Measurements from ENCODE around the gene MUC22. TPM values are rescaled to one million over a fixed set of nuclear protein-coding genes. Genes with fewer than 3 reads are reported as not detected.

The MUC22 gene
- total and polyA plus RNA-seq, 10 of the 15 experiments (the other 5 are each of a cell fraction or from before 2014, with no cell fraction given) = under 0.01 to 0.09 (median 0.04) TPM; not detected in 4

- Histone ChIP-seq H3K36me3 (ENCODE audit: control insufficient read depth in 2 of 2, insufficient read depth in 2 of 2, low read length in 1 of 2) (no peaks in the 10 kb centered on the region), H3K27ac (ENCODE audit: control insufficient read depth, insufficient read depth) (no peak overlapping the region), H3K9me3 (replicated peaks; ENCODE audit: control insufficient read depth, insufficient read depth, low read length) (no peaks in the 10 kb centered on the region), H3K9ac (ENCODE audit: control insufficient read depth, insufficient read depth, low read length) (no peak overlapping the region), H3K79me2 (ENCODE audit: control insufficient read depth, insufficient read depth, low read length) (no peaks in the 10 kb centered on the region), H3K27me3 (replicated peaks in 1 of 2; ENCODE audit: control insufficient read depth in 2 of 2, insufficient read depth in 2 of 2, low read length in 1 of 2) (no peaks in the 10 kb centered on the region; a peak in 1 of 4 replicates), H4K20me1 (ENCODE audit: control insufficient read depth, insufficient read depth) (no peaks in the 10 kb centered on the region), H2AFZ (ENCODE audit: control insufficient read depth, low read depth, low read length) (no peak overlapping the region), H3K4me3 (no peak overlapping the region), H3K4me1 (ENCODE audit: control insufficient read depth, insufficient read depth, low read length) (no peaks in the 10 kb centered on the region; the same call in 1 of the 2 replicates), H3K4me2 (ENCODE audit: control insufficient read depth, insufficient read depth) (no peak overlapping the region)
- BruUV-seq (replicated peaks) = no TSS peak
- TF ChIP-seq PRDM15 (CRISPR knock-in tag; IDR thresholded peaks at IDR 0.05) (no peak), PKNOX1 (IDR thresholded peaks at IDR 0.05) (no peak), WRNIP1 (IDR thresholded peaks at IDR 0.05; ENCODE audit: borderline replicate concordance, low read depth, low read length) (no peak), KAT2A (conservative IDR thresholded peaks at IDR 0.05; ENCODE audit: control insufficient read depth, low read depth, low read length) (no peak), CHD4 (IDR thresholded peaks at IDR 0.05) (no peak), ZNF274 (IDR thresholded peaks at IDR 0.05; ENCODE audit: insufficient read depth, insufficient read length) (no peak)
- ATAC-seq = no peak
- ChIA-PET CTCF (interaction anchor here (1.6 kb wide), 1 partner anchor 46 kb away, joined by 4 read pairs; no protein-coding TSS in a partner anchor), POLR2A (no interaction called here), RAD21 (ENCODE audit: unreplicated experiment) (no interaction called here), SMC1A (ENCODE audit: uncharacterized antibody, unreplicated experiment) (no interaction called here)
- in situ Hi-C loops (cut with MboI) = no loop called here
- no peak for FAIRE-seq
- DNase-seq (ENCODE audit: low read depth, low spot score) = no peak
- intact Hi-C loops (cut with micrococcal nuclease; ENCODE audit: unreplicated experiment) = no loop called here
- WGBS (ENCODE audit: insufficient coverage, insufficient replicate concordance, low lambda C conversion rate, missing lambda C conversion rate) = 46% methylated on average over 9 of the region's 9 CpGs
Measured at GRCh38 chr6:30960907-30961673, 49.2 kb upstream of the MUC22 start.

Measured in GM12878 (cell line).